ENCODE measurements around the gene ERMARD.

DNA sequence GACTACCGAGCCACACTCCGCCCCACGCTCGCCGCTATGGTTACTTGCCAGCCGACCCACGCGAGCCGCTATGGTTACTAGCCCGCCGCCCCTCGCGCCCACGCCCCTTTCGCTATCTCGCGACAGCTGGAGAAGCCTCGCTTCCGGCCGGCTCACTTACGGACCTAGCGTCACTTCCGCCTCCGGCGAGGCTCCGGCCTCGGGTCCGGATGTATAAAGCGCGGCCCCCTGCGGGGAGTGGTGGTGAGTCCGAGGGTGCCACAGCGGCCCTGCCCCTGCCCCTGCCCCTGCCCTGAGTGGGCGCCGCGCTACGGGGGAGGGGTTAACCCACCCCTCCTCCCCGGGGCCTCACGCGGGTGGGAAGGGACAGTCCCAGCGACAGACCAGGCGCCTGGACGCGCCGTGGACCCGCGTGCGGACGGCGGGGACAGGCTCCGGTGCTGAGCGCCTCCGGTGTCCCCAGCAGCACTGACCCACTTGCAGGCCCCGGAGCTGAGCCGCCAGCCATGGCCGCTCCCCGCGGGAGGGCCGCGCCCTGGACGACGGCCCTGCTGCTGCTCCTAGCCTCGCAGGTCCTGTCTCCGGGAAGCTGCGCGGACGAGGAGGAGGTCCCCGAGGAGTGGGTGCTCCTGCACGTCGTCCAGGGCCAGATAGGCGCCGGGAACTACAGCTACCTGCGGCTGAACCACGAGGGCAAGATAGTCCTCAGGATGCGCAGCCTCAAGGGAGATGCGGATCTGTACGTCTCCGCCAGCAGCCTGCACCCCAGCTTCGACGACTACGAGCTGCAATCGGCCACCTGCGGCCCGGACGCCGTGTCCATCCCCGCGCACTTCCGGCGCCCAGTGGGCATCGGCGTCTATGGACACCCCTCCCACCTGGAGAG lies 49.2 kb upstream of the ERMARD start, which contains the start of the genes C6orf120 and WDR27:
- peak; percentile 90 for TF ChIP-seq POLR2AphosphoS5 (IDR thresholded peaks at IDR 0.05; ENCODE audit: low read depth)
- TF ChIP-seq, protein P1, sequence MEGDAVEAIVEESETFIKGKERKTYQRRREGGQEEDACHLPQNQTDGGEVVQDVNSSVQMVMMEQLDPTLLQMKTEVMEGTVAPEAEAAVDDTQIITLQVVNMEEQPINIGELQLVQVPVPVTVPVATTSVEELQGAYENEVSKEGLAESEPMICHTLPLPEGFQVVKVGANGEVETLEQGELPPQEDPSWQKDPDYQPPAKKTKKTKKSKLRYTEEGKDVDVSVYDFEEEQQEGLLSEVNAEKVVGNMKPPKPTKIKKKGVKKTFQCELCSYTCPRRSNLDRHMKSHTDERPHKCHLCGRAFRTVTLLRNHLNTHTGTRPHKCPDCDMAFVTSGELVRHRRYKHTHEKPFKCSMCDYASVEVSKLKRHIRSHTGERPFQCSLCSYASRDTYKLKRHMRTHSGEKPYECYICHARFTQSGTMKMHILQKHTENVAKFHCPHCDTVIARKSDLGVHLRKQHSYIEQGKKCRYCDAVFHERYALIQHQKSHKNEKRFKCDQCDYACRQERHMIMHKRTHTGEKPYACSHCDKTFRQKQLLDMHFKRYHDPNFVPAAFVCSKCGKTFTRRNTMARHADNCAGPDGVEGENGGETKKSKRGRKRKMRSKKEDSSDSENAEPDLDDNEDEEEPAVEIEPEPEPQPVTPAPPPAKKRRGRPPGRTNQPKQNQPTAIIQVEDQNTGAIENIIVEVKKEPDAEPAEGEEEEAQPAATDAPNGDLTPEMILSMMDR (IDR thresholded peaks at IDR 0.05; ENCODE audit: insufficient read depth, low read length): no peak
- TF ChIP-seq, protein P2, sequence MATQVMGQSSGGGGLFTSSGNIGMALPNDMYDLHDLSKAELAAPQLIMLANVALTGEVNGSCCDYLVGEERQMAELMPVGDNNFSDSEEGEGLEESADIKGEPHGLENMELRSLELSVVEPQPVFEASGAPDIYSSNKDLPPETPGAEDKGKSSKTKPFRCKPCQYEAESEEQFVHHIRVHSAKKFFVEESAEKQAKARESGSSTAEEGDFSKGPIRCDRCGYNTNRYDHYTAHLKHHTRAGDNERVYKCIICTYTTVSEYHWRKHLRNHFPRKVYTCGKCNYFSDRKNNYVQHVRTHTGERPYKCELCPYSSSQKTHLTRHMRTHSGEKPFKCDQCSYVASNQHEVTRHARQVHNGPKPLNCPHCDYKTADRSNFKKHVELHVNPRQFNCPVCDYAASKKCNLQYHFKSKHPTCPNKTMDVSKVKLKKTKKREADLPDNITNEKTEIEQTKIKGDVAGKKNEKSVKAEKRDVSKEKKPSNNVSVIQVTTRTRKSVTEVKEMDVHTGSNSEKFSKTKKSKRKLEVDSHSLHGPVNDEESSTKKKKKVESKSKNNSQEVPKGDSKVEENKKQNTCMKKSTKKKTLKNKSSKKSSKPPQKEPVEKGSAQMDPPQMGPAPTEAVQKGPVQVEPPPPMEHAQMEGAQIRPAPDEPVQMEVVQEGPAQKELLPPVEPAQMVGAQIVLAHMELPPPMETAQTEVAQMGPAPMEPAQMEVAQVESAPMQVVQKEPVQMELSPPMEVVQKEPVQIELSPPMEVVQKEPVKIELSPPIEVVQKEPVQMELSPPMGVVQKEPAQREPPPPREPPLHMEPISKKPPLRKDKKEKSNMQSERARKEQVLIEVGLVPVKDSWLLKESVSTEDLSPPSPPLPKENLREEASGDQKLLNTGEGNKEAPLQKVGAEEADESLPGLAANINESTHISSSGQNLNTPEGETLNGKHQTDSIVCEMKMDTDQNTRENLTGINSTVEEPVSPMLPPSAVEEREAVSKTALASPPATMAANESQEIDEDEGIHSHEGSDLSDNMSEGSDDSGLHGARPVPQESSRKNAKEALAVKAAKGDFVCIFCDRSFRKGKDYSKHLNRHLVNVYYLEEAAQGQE (IDR thresholded peaks at IDR 0.05; ENCODE audit: insufficient replicate concordance, low read depth): no peak
- peak; percentile 89 for TF ChIP-seq GABPA (IDR thresholded peaks at IDR 0.05; ENCODE audit: low read depth)
